ENCODE data around the gene ZC3H15. TPM values are rescaled to one million over a fixed set of nuclear protein-coding genes. Genes with fewer than 3 reads are reported as not detected.

The ZC3H15 gene
- total RNA-seq, 4 donors from 2014 or later, result 47.8 to 99.9 (median 66.0) TPM

DNA sequence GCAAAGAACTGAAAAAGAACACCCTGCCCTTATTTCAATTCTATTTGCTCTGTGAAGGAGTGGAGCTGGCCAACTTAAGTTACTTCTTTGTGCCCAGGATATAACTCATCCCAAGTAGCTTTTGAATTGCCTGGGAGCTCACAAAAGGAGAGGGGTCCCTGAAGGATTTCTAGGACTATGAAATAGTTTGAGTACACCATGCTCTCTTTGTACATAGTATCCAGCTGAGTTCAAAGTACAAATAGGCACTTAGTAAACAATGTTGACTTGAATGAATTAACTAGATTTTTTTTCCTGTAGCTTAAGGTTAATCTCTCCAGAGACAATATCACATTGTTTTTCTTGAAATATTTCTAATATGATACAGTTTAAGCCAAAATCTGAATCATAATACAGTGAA is 47.7 kb downstream of the ZC3H15 start:
- TF ChIP-seq, protein P1, sequence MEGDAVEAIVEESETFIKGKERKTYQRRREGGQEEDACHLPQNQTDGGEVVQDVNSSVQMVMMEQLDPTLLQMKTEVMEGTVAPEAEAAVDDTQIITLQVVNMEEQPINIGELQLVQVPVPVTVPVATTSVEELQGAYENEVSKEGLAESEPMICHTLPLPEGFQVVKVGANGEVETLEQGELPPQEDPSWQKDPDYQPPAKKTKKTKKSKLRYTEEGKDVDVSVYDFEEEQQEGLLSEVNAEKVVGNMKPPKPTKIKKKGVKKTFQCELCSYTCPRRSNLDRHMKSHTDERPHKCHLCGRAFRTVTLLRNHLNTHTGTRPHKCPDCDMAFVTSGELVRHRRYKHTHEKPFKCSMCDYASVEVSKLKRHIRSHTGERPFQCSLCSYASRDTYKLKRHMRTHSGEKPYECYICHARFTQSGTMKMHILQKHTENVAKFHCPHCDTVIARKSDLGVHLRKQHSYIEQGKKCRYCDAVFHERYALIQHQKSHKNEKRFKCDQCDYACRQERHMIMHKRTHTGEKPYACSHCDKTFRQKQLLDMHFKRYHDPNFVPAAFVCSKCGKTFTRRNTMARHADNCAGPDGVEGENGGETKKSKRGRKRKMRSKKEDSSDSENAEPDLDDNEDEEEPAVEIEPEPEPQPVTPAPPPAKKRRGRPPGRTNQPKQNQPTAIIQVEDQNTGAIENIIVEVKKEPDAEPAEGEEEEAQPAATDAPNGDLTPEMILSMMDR (IDR thresholded peaks at IDR 0.05; ENCODE audit: low read depth), result no peak

DNA sequence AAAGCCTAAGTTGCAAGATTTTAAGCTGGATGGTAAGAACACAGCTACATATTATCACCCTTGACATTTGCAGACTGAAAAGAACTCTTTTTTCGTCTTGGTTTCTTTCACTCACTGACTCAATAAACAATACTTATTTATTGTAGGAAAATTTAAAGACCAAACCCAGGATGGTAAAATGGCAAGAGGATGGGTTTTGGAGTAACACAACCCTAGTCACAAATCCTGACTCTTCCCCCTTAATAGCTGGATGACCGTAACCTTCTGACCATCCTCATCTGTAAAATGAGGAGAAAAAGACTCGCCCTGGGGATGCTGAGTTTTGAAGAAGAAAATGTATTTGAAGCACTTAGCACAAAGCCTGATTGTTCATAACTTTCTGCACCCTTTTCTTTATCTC is 48.3 kb downstream of the ZC3H15 start:
- TF ChIP-seq, protein P1 (IDR thresholded peaks at IDR 0.05; ENCODE audit: low read depth), result no peak

DNA sequence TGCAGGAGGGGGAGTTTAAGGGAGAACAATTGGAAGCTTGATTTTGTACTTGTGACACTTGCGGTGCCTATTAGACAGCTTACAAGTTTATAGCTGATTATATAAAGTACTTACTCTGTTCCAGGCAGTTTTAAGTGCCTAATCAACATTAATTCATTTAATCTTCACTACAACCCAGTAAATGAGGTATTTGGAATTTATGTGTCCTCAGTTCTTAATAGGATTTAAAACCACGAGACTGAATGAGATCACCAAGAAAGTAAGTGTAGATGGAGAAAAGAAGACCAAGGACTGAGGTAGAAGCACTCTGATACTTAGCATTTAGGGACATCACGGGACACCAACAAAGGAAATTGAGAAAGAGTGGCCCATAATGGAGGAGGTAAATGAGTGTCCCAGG is 49.8 kb downstream of the ZC3H15 start:
- TF ChIP-seq, protein P1 (IDR thresholded peaks at IDR 0.05; ENCODE audit: low read depth), result no peak

DNA sequence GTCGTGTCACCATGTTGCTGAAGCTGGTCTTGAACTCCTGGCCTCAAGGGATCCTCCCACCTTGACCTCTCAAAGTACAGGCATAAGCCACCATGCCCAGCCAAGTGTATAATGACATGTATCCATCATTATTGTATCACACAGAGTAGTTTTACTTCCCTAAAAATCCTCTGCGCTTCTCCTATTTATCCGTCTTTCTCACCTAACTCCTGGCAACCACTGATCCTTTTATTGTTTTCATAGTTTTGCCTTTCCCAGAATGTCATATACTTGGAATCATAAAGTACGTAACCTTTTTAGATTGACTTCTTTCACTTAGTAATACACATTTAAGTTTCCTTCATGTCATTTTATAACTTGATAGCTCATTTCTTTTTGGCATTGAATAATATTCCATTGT is 51.0 kb downstream of the ZC3H15 start:
- TF ChIP-seq, protein P1 (IDR thresholded peaks at IDR 0.05; ENCODE audit: low read depth), result no peak

DNA sequence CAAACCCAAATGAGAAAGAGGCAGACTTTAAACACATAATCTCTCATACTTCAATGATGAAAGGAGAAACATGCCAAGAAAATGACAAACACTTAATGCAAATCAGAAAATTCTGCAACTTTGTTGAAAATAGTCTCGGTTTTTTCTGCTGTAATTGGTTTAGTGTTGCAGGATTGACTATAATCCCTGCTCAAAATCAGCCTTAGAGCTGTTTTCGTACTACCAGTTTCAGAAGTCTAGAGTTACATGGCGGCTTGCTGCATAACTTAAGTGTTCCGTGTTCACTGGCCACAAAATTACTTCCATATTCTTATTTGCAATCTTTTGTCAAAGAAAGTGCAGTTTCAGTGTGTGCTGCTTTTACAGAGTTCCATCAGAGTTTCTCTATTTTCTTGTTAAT is 54.9 kb downstream of the ZC3H15 start:
- TF ChIP-seq, protein P1 (IDR thresholded peaks at IDR 0.05; ENCODE audit: low read depth), result no peak

DNA sequence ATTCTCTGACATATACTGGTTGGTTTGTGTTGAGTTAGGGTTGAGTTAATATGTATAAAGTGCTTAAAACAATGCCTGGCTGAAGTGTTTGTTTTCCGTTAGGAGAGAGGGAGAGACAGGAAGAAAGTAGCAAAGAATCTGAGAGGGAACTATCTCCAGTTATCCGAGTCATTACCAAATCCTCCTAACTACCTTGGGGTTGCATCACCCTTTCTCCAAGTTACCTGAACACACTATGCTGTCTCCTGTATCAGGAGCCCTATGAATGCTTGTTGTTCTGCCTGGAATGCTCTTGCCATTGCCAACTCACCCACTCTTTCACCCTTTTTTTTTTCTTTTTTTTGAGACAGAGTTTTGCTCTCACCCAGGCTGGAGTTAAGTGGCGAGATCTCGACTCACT is 55.9 kb downstream of the ZC3H15 start:
- TF ChIP-seq, protein P1 (IDR thresholded peaks at IDR 0.05; ENCODE audit: low read depth), result no peak

DNA sequence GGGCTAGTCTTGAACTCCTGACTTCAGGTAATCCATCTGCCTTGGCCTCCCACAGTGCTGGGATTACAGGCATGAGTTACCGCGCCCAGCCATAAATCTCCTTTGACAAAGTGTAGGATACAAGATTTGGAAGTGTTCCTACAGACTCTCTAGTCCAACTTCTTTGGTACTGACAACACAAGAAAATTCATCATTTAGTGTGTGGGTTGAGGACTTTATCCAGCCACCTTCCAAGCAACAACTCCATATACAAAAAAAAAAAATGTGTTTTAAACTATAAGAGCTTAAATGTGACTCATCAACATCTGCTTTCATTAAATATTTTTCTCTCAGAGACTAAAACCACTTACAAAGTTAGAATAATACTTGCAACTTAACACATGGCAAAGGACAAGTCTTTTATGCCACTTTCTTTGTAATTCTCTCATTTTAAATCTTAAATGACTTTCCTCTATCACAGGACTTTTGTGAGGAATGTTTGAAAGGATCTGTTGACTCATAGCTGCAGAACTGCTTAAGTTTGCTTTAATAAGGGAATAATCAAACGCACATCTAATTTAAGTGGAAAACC is 57.6 kb downstream of the ZC3H15 start:
- TF ChIP-seq, protein P1 (IDR thresholded peaks at IDR 0.05; ENCODE audit: low read depth), result no peak
